ENCODE data around the gene ENPEP. TPM values are rescaled to one million over a fixed set of nuclear protein-coding genes. Genes with fewer than 3 reads are reported as not detected.

ENPEP gene
- total RNA-seq, 2 donors from 2014 or later = 0.78 to 4.0 TPM

DNA sequence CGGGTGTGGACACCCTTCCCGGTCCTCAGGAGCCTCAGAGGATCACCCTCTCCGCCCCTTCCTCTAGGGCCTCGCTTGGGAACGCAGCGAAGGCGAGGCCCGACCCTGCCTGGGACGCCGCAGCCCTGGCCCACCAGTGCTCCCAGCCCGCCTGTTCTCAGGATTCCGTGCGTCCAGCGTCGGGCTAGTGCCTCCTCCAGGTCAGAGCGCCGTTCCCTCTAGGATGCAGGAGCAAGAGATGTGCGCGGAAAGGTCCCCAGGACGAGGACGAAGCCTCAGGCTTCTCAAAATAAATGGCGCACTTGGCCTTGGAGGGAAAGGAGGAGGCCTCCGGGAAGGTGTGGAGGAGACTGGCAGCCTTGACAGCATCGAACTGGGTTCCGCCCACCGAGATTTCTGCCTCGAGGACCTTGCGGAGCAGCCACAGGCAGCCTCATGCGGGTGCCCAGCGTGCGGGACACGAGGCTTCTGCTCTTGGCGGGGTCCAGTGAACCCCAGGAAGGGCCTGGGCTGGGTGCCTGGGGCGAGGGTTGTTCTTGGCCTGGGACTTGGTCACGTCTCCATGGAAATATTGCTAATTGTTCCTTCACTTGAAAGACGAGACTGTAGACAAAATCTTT is 111.8 kb downstream of the ENPEP start:
- Histone ChIP-seq H3K4me3 (no peak overlapping the region), H3K36me3 (replicated peaks in 1 of 2; ENCODE audit: insufficient read depth in 1 of 2, low read depth in 2 of 2) (no peaks in the 10 kb centered on the region), H3K4me1 (no peaks in the 10 kb centered on the region), H3K27ac (no peak overlapping the region), H3K27me3 (no peaks in the 10 kb centered on the region), H3K9me3 (no peaks in the 10 kb centered on the region)
- TF ChIP-seq CTCF (IDR thresholded peaks at IDR 0.05) (no peak), POLR2A (IDR thresholded peaks at IDR 0.05) (no peak)
- 86% methylated on average over 36 of the region's 36 CpGs for WGBS, 2 donors
- ATAC-seq (no peak), DNase-seq (no peak)
- intact Hi-C loops (cut with DNase I) = no loop called here

DNA sequence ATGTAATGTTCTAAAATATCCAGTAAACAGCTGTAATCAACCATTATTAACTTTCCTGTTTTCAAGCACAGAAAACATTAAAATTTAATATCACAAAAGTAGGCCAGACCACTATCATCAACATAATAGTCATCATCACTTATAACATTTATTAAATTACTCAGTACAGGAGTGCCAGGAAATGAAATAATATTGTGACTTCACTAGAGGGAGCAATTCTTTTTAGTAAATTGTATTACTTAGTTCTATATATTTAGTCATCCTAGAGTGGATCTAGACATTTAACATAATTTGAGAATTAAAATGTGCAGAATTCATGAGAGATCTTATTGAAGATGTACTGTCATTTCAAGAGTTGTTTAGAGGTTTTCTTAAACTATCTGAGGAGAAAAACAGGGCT is 113.3 kb downstream of the ENPEP start:
- TF ChIP-seq CTCF (IDR thresholded peaks at IDR 0.05) (no peak), POLR2A (IDR thresholded peaks at IDR 0.05) (no peak)
- Histone ChIP-seq H3K9me3 (no peaks in the 10 kb centered on the region), H3K4me3 (no peak overlapping the region), H3K27me3 (no peaks in the 10 kb centered on the region), H3K36me3 (replicated peaks in 1 of 2; ENCODE audit: insufficient read depth in 1 of 2, low read depth in 2 of 2) (no peaks in the 10 kb centered on the region), H3K4me1 (no peaks in the 10 kb centered on the region), H3K27ac (no peak overlapping the region)
- DNase-seq (no peak), ATAC-seq (no peak)
- intact Hi-C loops (cut with DNase I) = no loop called here

GRCh38 chr4:110595583-110595982 is 119.6 kb downstream of the ENPEP start:
- intact Hi-C loops (cut with DNase I) = no loop called here
- TF ChIP-seq POLR2A (IDR thresholded peaks at IDR 0.05) (no peak), CTCF (IDR thresholded peaks at IDR 0.05) (no peak)
- no peak overlapping the region for H3K27ac ChIP-seq
- H3K4me3 ChIP-seq = no peak overlapping the region
- ATAC-seq = no peak
- H3K4me1 ChIP-seq = no peaks in the 10 kb centered on the region
- DNase-seq = no peak
- no peaks in the 10 kb centered on the region for H3K27me3 ChIP-seq
- 52 to 53% methylated on average over 1 of the region's 1 CpG for WGBS, 2 donors
- H3K9me3 ChIP-seq = no peaks in the 10 kb centered on the region
- no peaks in the 10 kb centered on the region for H3K36me3 ChIP-seq (replicated peaks in 1 of 2; ENCODE audit: insufficient read depth in 1 of 2, low read depth in 2 of 2)

GRCh38 chr4:110596431-110596830 is 120.5 kb downstream of the ENPEP start:
- ATAC-seq = no peak
- TF ChIP-seq CTCF (IDR thresholded peaks at IDR 0.05) (no peak), POLR2A (IDR thresholded peaks at IDR 0.05) (no peak)
- no peak for DNase-seq
- intact Hi-C loops (cut with DNase I) = no loop called here
- H3K9me3 ChIP-seq = no peaks in the 10 kb centered on the region
- H3K27ac ChIP-seq = no peak overlapping the region
- H3K4me3 ChIP-seq = no peak overlapping the region
- no peaks in the 10 kb centered on the region for H3K4me1 ChIP-seq
- H3K27me3 ChIP-seq = no peaks in the 10 kb centered on the region
- no peaks in the 10 kb centered on the region for H3K36me3 ChIP-seq (replicated peaks in 1 of 2; ENCODE audit: insufficient read depth in 1 of 2, low read depth in 2 of 2)
- WGBS, 2 donors = 48 to 67% methylated on average over 2 of the region's 2 CpGs

GRCh38 chr4:110597582-110597981 is 121.6 kb downstream of the ENPEP start:
- Histone ChIP-seq H3K4me3 (no peak overlapping the region), H3K27me3 (no peaks in the 10 kb centered on the region), H3K27ac (no peak overlapping the region), H3K9me3 (no peaks in the 10 kb centered on the region), H3K4me1 (no peaks in the 10 kb centered on the region), H3K36me3 (replicated peaks in 1 of 2; ENCODE audit: insufficient read depth in 1 of 2, low read depth in 2 of 2) (no peaks in the 10 kb centered on the region)
- TF ChIP-seq POLR2A (IDR thresholded peaks at IDR 0.05) = no peak
- no peak for TF ChIP-seq CTCF (IDR thresholded peaks at IDR 0.05)
- DNase-seq (no peak), ATAC-seq (no peak)
- intact Hi-C loops (cut with DNase I) = no loop called here
